Activated naive CD8-positive, alpha-beta T cell treated with anti-CD3 and anti-CD28 coated beads, Interleukin-2, amount 10 ng/mL, durations not matched to agents 7 days and 5 days (primary cell): ENCODE data around the gene FMO1. TPM values are rescaled to one million over a fixed set of nuclear protein-coding genes. Genes with fewer than 3 reads are reported as not detected.
"Not testable (repeated sequence)": the region's sequence is repeated elsewhere in the genome, so short reads cannot be mapped to it uniquely, and the experiment has no call there.

ENCODE experiments used
- ATAC-seq: fragments of 150-1000 bp; cut with Tn5 transposase; one replicate; pipeline ENCODE4 v1.10.0; 2021; ENCODE audit warnings: low read depth, moderate library complexity
- POLR2A ChIA-PET: fragments of 350-600 bp; sonication (Branson Sonifier 250); formaldehyde crosslinking; loops from one replicate; lab custom pipeline; 2021; ENCODE audit warnings: antibody characterized with exemption; lab: Charles Lee
- DNase-seq: peaks from one replicate; pipeline ENCODE4 v3.0.0; 2021
- H3K27ac Mint-ChIP-seq: one replicate; pipeline ENCODE4 v1.8.0; 2022; ENCODE audit warnings: mild to moderate bottlenecking, mixed read lengths
- H3K27me3 Mint-ChIP-seq: one replicate; pipeline ENCODE4 v1.8.0; 2022; ENCODE audit warnings: mild to moderate bottlenecking, moderate library complexity, mixed read lengths
- H3K36me3 Mint-ChIP-seq: one replicate; pipeline ENCODE4 v1.8.0; 2021; ENCODE audit warnings: mild to moderate bottlenecking, mixed read lengths
- H3K4me1 Mint-ChIP-seq: one replicate; pipeline ENCODE4 v1.8.0; 2021; ENCODE audit warnings: mixed read lengths
- H3K4me3 Mint-ChIP-seq: one replicate; pipeline ENCODE4 v1.8.0; 2022; ENCODE audit warnings: mild to moderate bottlenecking, moderate library complexity, mixed read lengths
- H3K9me3 Mint-ChIP-seq: one replicate; pipeline ENCODE4 v1.8.0; 2021; ENCODE audit warnings: mixed read lengths
- total RNA-seq, 2 experiments: library from RNA; stranded (reverse); gene quantifications; one replicate each; pipeline ENCODE4 v1.2.3, GENCODE V29; 2021

Gene FMO1
- total RNA-seq, 2 experiments from 2014 or later, result not detected

DNA sequence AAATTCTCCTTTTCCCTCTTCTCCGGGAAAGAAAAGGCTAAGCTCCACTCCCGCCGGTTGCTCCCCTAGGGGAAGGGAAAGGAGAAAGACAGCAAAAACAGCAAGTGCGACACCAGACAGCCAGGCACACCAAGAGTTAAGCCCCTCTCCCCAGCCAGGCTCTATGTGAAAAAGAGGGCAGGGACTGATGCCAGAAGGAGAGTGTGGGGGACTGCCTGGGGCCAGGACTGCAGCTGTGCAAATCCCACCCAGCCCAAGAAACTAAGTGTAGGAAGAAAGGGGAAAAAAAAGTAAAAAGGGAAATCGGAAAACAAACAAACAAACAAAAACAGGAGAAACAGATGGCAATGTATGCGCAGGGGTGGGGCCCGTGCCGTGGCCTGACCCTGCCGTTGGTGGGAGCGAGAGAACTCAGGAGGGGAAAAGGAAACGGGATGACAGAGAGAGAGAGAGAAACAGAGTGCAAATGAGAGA lies 27.7 kb upstream of the FMO1 start:
- Mint-ChIP-seq H3K9me3 (no peaks in the 10 kb centered on the region), H3K27me3 (peaks cover 3% of the 10 kb centered on the region), H3K4me1 (peaks cover 1% of the 10 kb centered on the region), H3K4me3 (no peak overlapping the region), H3K27ac (no peak overlapping the region), H3K36me3 (no peaks in the 10 kb centered on the region)
- POLR2A ChIA-PET, result no interaction called here
- DNase-seq, result no peak
- no peak for ATAC-seq

DNA sequence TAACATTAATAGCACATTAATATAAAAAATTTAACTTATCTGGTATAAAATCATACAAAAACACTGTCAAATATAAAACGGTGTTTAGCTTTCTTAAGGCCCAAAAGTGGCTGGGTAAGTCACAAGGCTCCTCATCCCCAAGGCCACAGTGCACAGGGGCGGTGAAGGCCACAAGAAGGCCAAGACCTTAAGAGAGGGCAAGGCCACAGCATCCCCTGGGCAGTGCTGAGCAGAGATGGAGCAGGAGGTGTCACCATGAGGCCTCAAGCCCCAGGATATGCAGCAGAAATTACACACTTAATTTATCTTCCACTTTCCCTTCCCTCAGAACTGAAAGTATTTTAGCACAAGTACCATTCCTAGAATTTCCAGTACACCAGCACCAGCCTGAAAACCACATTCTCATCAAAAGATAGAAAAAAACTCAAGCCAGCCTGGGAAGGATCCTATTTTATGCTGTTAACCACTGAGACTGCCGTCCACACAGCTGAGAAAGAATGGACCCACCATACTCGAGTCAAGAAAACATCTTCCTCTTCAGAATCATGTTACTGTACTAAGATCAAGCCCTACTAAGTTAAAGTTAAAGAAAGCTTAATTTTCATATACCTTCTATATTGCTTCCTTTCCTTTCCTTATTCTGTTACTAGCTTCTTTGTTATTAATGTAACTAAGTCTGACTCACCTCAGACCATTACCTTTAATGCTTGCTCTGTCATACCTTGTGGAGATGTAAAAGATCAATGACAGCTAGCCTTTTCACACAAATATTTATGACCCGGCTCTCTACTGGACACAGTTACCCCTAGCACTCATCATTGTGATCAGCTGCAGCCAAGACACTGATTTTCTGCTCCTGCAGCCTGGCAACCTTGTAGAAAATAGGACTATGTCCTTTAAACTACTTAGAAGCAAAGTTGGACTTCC lies 26.4 kb upstream of the FMO1 start:
- Mint-ChIP-seq H3K27ac (no peak overlapping the region), H3K36me3 (no peaks in the 10 kb centered on the region), H3K4me3 (no peak overlapping the region), H3K27me3 (peaks cover 3% of the 10 kb centered on the region), H3K9me3 (no peaks in the 10 kb centered on the region), H3K4me1 (peaks cover 1% of the 10 kb centered on the region)
- ATAC-seq (no peak), DNase-seq (no peak)
- POLR2A ChIA-PET, result no interaction called here

DNA sequence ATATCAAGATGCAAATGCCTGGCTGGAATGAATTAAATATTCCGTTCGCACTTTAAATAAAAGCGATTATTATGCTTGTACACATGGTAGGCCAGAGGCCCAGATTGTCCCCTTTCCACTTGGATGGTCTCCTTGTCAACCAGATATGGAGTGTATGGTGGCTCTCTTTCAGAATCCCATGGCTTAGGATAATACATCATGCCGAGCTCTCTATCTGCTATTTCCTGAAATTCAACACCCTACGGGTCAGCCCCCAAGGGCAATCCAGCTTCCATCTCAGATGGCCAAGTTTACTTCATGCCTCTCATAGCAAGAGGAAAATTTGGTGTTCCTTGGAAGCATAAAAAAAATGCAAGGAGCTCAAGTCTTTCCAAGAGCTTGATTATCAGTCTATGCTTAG lies 25.4 kb upstream of the FMO1 start:
- no peaks in the 10 kb centered on the region for H3K9me3 Mint-ChIP-seq
- H3K36me3 Mint-ChIP-seq, result no peaks in the 10 kb centered on the region
- POLR2A ChIA-PET, result no interaction called here
- peaks cover 1% of the 10 kb centered on the region for H3K4me1 Mint-ChIP-seq
- peaks cover 3% of the 10 kb centered on the region for H3K27me3 Mint-ChIP-seq
- no peak for DNase-seq
- H3K4me3 Mint-ChIP-seq, result no peak overlapping the region
- ATAC-seq, result no peak
- H3K27ac Mint-ChIP-seq, result no peak overlapping the region

DNA sequence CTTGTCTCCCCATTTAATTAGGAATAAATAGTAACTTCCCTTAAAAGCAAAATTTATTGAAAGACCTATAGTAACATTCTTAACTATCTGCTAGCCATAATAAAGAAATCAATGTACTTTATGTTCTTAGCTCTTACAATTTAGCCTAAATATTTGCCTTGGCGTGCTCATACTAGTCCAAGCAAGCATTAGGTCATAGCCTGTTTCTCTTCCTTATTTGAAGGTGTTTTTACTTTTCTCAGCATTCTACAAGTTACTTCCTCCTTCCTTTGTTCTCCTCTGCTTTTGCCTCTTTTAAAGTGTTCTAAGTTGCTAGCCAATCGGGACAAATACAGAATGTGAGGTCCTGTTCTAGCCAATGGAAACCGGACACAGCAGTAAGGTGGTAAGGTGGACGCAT lies 24.0 kb upstream of the FMO1 start:
- POLR2A ChIA-PET, H3K27me3 Mint-ChIP-seq, ATAC-seq, DNase-seq, H3K9me3 Mint-ChIP-seq, H3K27ac Mint-ChIP-seq, H3K36me3 Mint-ChIP-seq, H3K4me1 Mint-ChIP-seq, H3K4me3 Mint-ChIP-seq: not testable (repeated sequence)

DNA sequence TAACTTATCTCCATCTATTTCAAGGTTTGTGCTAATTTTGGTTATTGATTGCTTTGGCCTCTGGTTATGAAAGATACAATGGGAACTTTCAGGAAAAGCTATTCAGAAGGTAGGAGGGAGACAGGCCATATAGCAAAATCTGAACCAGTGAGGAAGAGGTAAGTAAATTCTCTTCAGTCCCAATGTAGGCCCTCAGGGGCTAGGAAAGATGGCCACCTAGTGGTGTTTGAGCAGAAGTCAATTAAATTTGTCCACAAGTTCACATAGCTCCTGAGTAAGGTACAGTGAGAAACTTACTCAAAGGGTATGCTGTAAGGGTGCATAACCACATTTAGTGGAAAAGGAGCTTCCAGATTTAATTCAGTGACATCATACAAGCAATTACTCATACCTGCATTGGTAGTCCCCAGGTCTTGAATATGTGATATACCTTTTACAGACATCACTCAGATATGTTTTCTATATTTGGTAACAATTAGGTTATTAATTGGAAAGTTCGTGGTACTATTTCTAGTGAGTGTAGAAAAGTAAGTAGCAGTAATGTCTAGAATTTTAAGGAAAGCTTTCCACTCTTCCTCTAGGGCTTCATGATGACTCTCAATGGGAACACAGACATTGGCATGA lies 21.4 kb upstream of the FMO1 start:
- peak; percentile 33 for ATAC-seq

DNA sequence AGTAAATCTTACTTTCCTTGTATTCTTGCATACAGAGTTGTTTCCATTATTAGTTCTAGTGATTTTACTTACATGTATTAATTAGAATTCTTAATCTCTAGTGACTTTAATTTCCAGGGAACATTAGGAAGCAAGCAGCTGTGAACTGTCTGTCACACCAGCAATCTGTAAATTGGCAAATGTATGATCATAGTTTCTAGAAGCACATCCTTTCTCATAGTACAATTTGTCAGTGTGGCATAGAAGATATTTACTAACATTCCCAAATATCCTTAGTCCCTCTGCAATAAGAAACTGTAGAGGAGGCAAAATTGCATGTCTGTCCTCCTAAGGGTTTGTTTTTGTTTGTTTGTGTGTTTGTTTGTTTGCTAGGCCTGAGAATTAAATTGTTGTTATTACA lies 17.0 kb upstream of the FMO1 start:
- Mint-ChIP-seq H3K27me3 (peaks cover 19% of the 10 kb centered on the region), H3K9me3 (no peaks in the 10 kb centered on the region), H3K4me3 (no peak overlapping the region), H3K4me1 (no peaks in the 10 kb centered on the region), H3K27ac (no peak overlapping the region), H3K36me3 (no peaks in the 10 kb centered on the region)
- ATAC-seq (no peak), DNase-seq (no peak)
- POLR2A ChIA-PET, result no interaction called here

More for the DNA sequence above, 21.4 kb upstream of the FMO1 start:
- Mint-ChIP-seq H3K36me3 (no peaks in the 10 kb centered on the region), H3K27me3 (peaks cover 14% of the 10 kb centered on the region), H3K9me3 (no peaks in the 10 kb centered on the region), H3K4me1 (no peaks in the 10 kb centered on the region), H3K27ac (no peak overlapping the region), H3K4me3 (no peak overlapping the region)
- POLR2A ChIA-PET, result no interaction called here
- DNase-seq, result no peak

DNA sequence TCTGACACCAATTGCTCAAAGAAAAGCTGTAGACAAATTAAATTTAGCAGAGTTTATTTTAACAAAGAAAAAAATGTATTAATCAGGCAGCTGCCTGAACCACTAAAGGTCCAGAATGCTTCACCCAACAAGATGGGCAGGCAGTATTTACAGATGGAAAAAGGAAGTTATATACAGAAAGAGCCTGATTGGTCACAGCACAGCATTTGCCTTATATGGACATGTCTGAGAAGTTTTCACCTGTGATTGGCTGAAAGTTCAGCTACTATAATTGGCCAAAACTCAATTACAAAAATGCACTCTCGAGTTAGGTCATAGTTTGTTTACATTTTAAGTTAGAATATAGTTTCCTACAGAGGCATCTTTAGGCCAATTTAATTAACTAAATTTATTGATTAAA lies 15.1 kb upstream of the FMO1 start:
- ATAC-seq (no peak), DNase-seq (no peak)
- Mint-ChIP-seq H3K4me1 (no peaks in the 10 kb centered on the region), H3K4me3 (no peak overlapping the region), H3K36me3 (no peaks in the 10 kb centered on the region), H3K27ac (no peak overlapping the region), H3K27me3 (peaks cover 19% of the 10 kb centered on the region), H3K9me3 (no peaks in the 10 kb centered on the region)
- POLR2A ChIA-PET, result no interaction called here

DNA sequence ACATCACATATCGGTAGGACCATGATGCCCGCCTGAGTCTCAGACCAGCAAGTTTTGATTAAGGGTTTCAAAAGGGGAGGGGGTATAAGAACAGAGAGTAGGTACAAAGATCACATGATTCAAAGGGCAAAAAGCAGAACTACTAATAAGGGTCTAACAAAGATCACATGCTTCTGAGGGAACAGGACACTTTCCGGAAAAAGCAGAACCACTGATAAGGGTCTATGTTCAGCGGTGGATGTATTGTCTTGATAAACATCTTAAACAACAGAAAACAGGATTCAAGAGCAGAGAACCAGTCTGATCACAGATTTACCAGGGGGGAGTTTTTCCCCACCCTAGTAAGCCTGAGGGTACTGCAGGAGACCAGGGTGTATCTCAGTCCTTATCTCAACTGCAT lies 12.1 kb upstream of the FMO1 start:
- ATAC-seq, H3K4me3 Mint-ChIP-seq, H3K9me3 Mint-ChIP-seq, H3K36me3 Mint-ChIP-seq, H3K27ac Mint-ChIP-seq, DNase-seq, H3K4me1 Mint-ChIP-seq, POLR2A ChIA-PET: not testable (repeated sequence)
- peaks cover 14% of the 10 kb centered on the region for H3K27me3 Mint-ChIP-seq

DNA sequence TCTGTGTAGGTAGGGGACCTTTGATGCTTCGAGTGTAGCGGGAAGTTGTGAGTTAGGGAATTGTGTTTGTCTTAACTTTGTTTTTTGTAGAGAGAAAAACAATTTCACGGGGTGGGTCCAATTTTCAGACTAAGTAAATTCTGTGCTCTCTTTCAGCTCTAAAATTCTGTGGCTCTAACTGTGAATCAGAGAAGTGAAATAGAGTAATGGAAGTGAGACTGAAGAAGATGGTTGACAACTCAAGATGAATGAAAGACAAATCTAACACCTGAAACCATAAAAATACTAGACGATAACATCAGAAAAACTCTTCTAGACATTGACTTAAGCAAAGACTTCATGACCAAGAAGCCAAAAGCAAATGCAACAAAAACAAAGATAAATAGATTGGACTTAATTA lies 4.4 kb upstream of the FMO1 start:
- H3K27ac Mint-ChIP-seq, result no peak overlapping the region
- H3K36me3 Mint-ChIP-seq, result no peaks in the 10 kb centered on the region
- peaks cover 5% of the 10 kb centered on the region for H3K9me3 Mint-ChIP-seq
- H3K27me3 Mint-ChIP-seq, result peaks cover 32% of the 10 kb centered on the region
- H3K4me1 Mint-ChIP-seq, result no peaks in the 10 kb centered on the region
- DNase-seq (no peak), ATAC-seq (no peak)
- no peak overlapping the region for H3K4me3 Mint-ChIP-seq
- POLR2A ChIA-PET, result no interaction called here

DNA sequence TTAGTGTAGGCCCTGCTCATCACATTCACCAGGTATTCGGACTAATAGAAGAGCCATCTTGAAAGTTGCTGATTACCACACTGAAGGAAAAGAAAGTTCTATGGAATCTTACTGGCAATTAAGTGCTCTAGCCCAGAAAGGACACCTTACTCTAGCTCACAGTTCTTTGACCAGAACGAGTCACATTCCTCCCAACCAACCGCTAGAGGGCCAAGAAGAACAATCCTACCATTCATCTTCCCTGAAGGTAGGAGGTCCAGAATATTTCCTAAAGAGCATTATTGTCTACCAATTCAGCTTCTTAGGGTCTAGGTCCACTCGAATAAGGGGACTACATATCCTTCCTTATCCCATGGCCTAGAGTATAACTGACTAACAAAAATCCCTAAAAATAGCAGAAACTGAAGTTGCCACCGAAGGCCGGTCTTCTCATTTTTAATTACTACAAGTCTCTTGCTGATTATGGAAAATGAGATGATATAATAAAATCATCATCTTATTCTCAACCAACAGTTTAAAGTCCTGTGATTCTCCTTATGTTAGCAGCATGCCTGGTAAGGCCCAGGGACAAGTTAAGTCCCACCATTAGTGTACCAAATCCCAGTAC lies 2.7 kb upstream of the FMO1 start:
- POLR2A ChIA-PET, result no interaction called here
- ATAC-seq (no peak), DNase-seq (no peak)
- Mint-ChIP-seq H3K36me3 (no peaks in the 10 kb centered on the region), H3K4me1 (no peaks in the 10 kb centered on the region), H3K4me3 (no peak overlapping the region), H3K27ac (no peak overlapping the region), H3K27me3 (peaks cover 40% of the 10 kb centered on the region), H3K9me3 (peaks cover 3% of the 10 kb centered on the region)

DNA sequence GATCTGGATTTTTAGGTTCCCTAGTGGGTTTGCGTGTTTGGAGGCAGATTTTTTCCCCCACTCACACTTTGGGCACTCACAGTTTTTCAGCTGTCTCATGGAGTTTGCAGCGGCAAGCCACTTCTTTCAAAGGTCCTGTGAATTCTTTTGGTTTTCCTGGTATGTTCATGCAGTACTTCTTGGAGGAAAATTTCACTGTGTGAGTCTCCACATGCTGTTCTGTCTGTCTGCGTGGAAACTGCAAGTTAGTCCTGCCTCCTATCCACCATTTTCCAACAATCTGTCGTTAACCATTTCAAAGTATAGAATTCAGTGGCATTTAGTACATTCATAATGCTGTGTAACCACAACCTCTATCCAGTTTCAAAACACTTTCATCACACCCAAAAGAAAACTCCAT lies 793 bp upstream of the FMO1 start:
- Mint-ChIP-seq H3K4me3 (no peak overlapping the region), H3K9me3 (no peaks in the 10 kb centered on the region), H3K4me1 (peaks cover 3% of the 10 kb centered on the region), H3K36me3 (no peaks in the 10 kb centered on the region), H3K27me3 (peaks cover 48% of the 10 kb centered on the region), H3K27ac (no peak overlapping the region)
- ATAC-seq (no peak), DNase-seq (no peak)
- POLR2A ChIA-PET, result no interaction called here

DNA sequence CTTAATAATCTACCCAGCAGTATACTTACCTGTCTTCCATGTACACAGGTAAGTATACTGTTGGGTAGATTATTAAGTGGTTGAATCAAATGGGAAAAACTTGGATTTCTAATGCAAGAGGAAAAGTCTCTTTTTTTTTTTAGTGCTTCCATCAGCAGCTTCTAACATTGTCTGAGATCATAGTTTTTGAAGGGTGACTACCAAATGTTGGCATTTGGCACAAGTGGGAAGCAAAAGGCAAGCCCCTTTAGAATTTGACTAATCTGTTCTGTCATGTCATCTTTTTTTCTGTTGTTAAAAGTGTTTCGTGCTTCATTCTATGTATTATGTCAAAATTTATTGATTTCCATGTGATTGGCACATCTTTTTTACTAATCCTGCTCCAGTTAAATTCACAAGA lies 547 bp downstream of the FMO1 start:
- POLR2A ChIA-PET, result interaction anchor here (0.6 kb wide), 1 partner anchor 65 kb away, joined by 3 read pairs; the partner anchor contains the start of gene FMO4
- ATAC-seq, result no peak
- no peak for DNase-seq
- H3K27me3 Mint-ChIP-seq, result peaks cover 58% of the 10 kb centered on the region
- no peaks in the 10 kb centered on the region for H3K9me3 Mint-ChIP-seq
- no peak overlapping the region for H3K27ac Mint-ChIP-seq
- H3K4me3 Mint-ChIP-seq, result no peak overlapping the region
- no peaks in the 10 kb centered on the region for H3K36me3 Mint-ChIP-seq
- H3K4me1 Mint-ChIP-seq, result peaks cover 7% of the 10 kb centered on the region

DNA sequence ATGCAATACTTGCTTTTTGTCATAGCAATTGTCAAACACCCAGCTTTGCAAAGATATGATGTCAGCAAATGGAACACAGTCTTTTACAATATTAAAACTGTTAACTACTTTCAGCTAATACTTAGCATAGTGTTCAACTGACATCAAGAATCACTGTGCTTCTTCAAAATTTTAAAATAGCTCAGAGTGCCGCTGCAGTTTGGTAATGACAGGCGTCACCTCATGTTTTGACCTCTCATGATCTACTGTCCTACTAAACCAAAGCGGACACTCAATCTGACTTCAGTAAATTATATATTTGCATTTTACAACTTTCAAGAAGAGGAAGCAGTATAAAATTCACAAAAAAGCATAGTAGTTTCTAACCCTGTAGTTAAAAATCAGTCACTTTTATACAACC lies 2.0 kb downstream of the FMO1 start:
- DNase-seq, result no peak
- H3K27ac Mint-ChIP-seq, result no peak overlapping the region
- no peaks in the 10 kb centered on the region for H3K36me3 Mint-ChIP-seq
- H3K4me3 Mint-ChIP-seq, result no peak overlapping the region
- ATAC-seq, result no peak
- peaks cover 7% of the 10 kb centered on the region for H3K4me1 Mint-ChIP-seq
- POLR2A ChIA-PET, result no interaction called here
- peaks cover 60% of the 10 kb centered on the region for H3K27me3 Mint-ChIP-seq
- H3K9me3 Mint-ChIP-seq, result no peaks in the 10 kb centered on the region
